ENCODE data around the gene CMTM6.
"Not testable (repeated sequence)": the region's sequence is repeated elsewhere in the genome, so short reads cannot be mapped to it uniquely, and the experiment has no call there.

The CMTM6 gene, protein sequence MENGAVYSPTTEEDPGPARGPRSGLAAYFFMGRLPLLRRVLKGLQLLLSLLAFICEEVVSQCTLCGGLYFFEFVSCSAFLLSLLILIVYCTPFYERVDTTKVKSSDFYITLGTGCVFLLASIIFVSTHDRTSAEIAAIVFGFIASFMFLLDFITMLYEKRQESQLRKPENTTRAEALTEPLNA

DNA sequence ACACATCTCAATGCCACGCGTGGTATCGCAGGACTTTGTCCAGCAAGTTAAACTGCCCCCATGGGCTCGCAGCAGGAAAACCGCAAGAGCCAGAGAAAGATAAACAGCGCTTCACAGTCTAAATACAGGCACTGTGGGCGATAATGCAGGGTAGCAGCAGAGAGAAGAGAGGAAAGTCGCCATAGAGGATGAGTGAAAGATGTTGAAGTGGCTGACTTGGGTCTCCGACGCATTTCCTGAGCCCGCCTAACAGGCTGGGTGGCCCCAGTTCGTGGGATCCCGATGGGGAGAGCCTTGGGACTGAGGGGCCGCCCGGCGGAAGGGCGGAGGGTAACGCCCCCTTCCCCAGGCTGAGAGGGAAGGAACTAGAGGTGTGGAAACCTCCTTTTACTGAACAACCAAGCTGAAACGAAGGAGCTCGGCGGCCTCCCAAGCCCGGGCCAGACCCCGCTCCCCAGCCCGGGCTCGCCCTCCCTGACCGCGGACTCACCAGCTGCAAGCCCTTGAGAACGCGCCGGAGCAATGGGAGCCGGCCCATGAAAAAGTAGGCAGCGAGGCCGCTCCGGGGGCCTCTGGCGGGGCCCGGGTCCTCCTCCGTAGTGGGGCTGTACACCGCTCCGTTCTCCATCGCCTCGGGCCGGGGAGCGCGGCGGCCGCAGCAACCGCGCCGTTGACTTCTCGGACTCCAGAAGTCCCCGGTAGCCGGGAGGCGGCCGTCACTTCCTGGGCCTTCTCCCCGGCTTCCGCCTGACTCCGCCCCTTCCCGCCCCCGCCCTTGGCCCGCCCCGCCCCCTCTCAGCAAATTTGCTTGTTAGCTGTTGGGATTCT lies at the start of gene CMTM6:
Gene CMTM6 (minus strand): TSS at position 735 of the 828 bp plus-strand sequence. CDS start 107 bp downstream, at position 628.
- DNase-seq (ENCODE audit: low spot score): peak; percentile 81

DNA sequence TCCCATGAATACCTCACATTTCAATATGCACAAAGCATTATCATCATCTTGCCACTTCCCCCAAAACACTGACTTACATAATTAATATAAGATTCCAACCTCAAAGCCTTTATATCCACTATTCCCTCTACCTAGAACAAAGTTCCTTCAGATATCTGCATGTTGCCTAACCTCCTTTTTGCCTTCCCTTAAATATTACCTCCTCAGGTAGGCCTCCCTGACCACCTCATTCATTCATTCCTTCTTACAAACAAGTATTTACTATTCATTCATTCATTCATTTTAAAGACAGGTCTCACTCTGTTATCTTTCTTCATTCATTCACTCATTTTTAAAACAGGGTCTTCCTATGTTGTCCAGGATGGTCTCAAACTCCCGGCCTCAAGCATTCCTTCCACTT lies 49.4 kb upstream of the CMTM6 start:
- no peak for DNase-seq (ENCODE audit: low spot score)

DNA sequence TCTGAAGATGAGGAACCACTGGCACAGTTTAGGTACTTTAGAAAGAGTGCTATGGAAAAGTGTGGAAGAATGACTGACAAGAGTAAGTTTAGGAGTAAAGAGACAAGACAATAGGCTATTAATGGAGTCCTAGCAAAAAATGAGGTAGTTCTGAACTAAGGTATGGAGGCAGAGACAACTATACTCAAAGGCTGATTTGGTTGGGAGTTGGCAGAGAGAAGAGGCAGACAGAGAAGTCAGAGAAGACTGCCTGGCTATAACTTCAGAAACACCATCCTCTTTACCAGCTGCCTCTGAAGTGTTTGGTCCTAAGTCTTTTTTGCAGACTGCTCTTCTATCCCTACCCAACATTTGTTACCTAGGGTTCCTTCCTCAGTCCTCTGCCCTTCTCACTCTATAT lies 48.8 kb upstream of the CMTM6 start:
- no peak for DNase-seq (ENCODE audit: low spot score)

- DNase-seq (ENCODE audit: low spot score): no peak
Observed at GRCh38 chr3:32551087-32551486, 48.4 kb upstream of the CMTM6 start.

DNA sequence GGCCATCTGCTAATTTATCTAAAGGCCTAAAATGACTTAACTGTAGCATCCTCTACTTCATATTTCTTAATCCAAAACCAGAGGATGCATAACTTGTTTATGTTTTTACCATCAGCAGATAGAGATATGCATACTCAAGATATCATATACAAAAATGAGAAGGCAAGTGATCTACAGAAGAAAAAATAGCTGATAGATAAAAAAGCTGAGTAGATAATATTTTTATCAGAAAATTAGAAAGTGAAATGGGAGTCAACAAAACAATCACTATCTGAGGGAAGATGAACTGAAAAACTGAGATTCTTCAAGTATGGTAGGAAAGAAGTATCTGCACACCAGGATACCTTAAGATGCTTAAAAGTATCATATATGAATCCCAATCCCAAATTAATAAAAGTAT lies 42.7 kb upstream of the CMTM6 start:
- no peak for DNase-seq (ENCODE audit: low spot score)

GRCh38 chr3:32544894-32545293 lies 42.2 kb upstream of the CMTM6 start:
- no peak for DNase-seq (ENCODE audit: low spot score)

DNA sequence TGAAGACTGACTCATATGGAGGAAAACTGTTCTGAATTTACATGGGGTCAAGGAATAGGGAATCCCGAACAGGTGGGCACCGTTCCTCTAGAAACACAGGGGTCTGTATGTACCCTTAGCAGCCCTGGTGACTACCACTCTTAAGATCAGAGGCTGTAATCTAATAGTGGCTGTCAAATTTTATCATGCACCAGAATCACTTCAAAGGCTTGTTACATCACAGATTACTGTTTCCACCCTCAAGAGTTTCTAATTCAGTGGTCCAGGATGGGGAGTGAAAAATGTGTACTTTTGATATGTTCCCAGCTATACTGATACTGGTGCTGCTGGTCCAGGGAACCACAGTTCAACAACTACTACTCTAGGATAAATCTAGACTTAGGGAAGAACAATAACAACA lies 40.2 kb upstream of the CMTM6 start:
- no peak for DNase-seq (ENCODE audit: low spot score)

DNA sequence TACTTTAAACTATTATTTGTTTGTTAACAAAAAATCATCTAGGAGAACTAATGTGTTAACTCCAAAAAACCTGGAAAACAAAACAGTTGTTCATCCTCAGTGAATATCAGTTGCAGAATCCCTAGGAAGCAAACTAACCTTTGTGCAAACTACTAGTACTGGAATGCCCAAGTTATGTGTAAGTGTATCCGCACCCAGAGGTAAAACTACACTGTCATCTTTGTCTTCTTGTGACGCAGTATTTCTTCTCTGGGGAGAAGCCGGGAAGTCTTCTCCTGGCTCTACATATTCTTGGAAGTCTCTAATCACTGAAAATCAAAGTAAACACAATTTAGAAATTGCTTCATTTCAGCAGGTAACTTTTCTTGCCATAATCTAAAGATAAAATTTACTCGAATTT lies 38.2 kb upstream of the CMTM6 start:
- no peak for DNase-seq (ENCODE audit: low spot score)

DNA sequence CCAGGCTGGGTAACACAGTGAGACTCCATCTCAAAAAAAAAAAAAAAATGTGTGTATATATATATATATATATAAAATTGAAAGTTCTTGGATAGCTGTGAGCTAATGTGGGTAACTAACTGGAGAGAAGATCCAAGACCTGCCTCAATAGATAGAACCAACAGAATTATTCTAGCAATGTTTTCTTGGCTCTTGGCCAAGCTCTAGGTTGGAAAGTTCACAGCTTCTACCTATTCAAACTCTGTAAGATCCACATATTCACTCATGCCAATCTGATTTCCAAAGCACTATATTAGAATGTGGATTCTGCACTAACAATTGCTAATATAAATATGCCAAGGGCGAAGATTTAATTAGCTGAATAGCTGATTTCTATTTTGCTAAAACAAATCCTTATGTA lies 29.8 kb upstream of the CMTM6 start:
- DNase-seq (ENCODE audit: low spot score): no peak

DNA sequence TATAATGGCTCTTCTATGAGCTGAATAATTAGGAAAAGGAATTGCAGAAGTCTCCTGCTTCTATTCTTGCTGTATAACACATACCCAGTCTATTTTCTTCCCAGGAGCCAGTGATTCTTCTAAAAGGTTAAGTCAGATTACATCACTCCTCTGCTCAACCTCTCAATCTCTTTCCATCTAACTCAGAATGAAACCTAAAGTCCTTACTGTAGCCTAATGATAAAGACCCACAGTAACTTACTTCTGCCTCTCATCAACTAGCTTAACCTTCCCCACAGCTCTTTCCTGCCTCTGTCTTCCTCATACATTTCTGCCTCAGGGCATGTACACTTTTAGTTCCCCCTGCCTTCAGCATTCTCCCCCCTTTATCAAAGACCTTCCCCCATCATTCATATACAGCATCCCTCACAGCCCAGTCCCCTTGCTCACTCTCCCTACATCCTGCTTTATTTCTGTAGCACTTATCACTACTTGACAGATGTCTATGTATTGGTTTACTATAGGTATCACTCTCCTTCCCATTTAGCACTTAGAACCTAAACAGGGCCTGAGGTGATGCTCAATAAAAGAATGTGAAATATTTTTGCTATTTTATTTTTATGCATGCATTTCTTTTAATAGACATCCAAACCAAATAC lies 28.5 kb upstream of the CMTM6 start:
- DNase-seq (ENCODE audit: low spot score): no peak

DNA sequence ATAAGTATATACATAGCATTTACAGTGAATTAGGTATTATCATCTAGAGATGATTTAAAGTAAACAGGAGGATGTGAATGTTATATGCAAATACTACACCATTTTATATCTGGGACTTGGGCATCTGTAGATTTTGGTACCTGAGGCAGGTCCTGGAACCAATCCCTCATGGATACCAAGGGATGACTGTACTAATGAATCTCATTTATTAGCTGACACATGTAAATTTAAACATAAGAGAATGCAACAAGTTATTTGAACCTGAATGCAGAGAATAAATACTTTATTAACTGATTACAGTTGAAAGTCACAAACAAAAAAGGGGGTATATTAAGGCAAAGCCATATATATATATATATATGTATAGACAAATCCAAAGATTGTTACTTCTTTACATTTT lies 23.1 kb upstream of the CMTM6 start:
- no peak for DNase-seq (ENCODE audit: low spot score)

DNA sequence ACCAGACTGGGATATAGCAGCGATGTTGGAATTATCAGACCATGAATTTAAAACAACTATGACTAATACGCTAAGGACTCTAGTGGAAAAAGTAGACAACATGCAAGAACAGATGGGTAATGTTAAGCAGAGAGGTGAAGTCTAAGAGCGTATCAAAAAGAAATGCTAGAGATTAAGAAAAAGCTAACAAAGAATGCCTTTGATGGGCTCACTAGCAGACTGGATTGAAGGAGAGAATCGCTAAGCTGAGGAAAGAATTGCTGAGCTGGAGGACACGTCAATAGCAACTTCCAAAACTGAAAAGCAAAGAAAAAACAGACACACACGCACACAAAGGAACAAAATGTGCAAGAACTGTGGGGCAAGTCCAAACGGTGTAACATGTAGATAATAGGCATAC lies 20.0 kb upstream of the CMTM6 start:
- no peak for DNase-seq (ENCODE audit: low spot score)

DNA sequence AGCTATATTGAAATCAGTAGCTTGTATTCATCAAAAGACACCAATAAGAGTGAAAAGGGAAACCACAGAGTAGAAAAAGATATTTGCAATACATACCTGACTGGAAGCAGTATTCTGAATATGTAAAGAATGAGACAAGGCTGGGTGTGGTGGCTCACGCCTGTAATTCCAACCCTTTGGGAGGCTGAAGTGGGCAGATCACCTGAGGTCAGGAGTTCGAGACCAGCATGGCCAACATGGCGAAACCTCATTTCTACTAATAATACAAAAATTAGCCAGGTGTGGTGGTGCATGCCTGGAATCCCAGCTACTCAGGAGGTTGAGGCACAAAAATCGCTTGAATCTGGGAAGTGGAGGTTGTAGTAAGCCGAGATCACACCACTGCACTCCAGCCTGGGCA lies 16.3 kb upstream of the CMTM6 start:
- DNase-seq (ENCODE audit: low spot score): not testable (repeated sequence)

DNA sequence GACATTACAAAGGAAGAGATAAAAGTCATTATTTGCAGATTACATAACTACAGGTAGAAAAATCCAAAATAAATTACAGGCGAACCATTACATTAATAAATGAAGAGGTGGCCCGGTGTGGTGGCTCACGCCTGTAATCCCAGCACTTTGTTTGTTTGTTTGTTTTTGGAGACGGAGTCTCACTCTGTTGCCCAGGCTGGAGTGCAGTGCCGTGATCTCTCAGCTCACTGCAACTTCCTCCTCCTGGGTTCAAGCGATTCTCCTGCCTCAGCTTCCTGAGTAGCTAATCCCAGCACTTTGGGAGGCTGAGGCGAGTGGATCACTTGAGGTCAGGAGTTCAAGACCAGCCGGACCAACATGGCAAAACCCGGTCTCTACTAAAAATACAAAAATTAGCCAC lies 14.1 kb upstream of the CMTM6 start:
- not testable (repeated sequence) for DNase-seq (ENCODE audit: low spot score)

- DNase-seq (ENCODE audit: low spot score): no peak
Observed at GRCh38 chr3:32511005-32511404, 8.4 kb upstream of the CMTM6 start.

DNA sequence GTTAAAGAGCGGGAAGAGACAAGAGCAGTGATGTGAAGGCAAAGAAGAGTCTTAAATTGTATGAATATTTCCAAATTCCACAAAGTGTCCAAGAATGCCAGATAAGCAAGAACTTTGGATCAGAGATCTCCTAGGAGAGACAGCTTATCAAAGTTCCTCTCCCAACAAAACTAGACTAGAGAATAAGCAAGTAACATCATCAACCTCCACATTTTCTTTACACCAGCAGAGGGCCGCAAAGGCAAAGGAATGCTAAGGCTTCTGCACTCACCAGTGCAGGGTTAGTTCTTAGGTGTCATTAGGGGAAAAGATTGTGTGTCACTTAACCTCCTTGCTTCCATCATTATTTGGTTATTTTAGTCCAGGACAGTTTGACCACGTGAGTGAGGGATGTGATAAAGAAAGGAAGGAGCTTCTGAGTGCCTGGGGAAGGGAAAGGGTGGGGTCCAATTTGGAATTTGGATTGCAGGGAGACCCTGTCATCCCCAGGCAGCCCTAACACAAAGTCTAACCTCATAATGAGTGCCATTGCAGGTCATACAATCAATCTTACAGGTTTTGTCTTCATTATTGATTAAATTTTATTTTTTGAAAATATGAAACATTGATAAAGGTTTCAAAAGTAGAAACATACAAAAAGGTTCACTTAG lies 7.5 kb upstream of the CMTM6 start:
- peak; percentile 69 for DNase-seq (ENCODE audit: low spot score)

- no peak for DNase-seq (ENCODE audit: low spot score)
Observed at GRCh38 chr3:32508711-32509110, 6.1 kb upstream of the CMTM6 start.

DNA sequence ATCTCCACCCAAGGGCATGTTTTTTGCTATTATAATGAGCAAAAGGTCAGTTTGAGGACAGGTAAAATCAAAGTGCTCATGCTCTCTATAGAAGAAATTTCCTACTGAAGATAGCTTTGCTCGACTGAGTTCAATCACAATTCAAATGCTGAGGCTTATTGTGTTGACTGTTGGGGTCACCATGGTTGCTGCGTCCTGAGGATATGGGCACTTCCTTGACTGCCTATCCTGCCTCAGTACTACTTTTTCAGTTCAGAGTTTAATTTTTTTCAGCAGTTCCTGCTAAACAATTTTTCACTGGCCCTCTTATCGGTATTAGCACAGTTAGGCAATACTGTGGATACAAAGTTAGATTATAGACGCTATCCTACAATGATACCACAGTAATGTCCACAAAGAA lies 3.8 kb upstream of the CMTM6 start:
- no peak for DNase-seq (ENCODE audit: low spot score)

DNA sequence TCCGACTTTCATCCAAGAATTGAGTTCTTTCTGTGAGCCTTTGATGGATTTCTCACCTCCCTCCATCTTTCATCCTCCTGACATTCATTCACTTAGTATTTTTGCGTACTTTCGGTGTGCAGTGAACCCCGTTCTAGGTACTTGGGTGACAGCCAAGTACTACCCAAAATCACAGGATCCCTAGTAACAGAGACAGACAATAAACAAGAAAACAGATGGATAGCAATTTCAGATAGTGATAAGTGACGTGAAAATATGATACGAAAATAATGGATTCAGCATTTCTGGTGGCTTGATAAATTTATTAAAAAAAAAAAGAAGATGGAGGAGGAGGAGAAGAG lies 264 bp upstream of the CMTM6 start:
- DNase-seq (ENCODE audit: low spot score): no peak

GRCh38 chr3:32501783-32502117 lies 902 bp downstream of the CMTM6 start:
- DNase-seq (ENCODE audit: low spot score): no peak

DNA sequence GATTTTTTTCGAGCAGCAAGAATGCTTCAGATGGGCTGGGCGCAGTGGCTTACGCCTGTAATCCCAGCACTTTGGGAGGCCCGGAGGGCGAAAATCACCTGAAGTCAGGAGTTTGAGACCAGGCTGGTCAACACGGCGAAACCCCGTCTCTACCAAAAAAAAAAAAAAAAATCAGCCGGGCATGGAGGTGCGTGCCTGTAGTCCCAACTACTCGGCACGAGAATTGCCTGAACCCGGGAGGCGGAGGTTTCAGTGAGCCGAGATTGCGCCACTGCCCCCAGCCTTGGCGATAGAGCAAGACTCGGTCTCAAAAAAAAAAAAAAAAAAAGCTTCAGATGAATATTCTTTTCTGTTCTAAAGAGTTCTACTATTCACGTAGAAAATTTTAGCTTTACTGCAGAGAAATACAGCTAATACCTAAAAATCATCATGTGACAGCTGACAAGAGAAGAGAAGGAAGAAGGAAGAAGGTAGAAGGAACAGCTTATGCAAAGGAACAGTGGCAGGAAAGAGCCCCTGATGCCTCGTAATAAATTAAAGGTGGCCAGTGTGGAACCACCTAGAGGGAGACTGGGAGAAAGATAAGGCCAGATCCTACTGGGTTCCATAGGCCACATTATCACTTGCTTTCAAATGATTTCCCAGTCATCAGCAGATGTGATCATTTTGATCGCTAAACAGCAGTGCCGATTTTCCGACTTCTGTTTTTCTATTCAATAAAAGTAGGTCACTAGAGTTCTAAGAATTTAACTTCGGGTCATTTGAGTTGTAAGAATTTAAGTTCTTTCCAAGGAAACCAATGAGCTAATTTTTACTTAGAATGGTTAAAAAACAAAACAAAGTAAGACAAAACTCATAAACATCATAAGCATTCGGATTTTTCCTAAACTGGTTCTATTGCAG lies 1.5 kb downstream of the CMTM6 start:
- no peak for DNase-seq (ENCODE audit: low spot score)

- DNase-seq (ENCODE audit: low spot score): no peak
Observed at GRCh38 chr3:32500231-32500630, 2.4 kb downstream of the CMTM6 start.

Measured in SW480 (cell line).